HG03064 (cell line): ENCODE measurements around the gene KCNB1.

ENCODE experiments used
- ATAC-seq: cut with Tn5 transposase; IDR thresholded peaks from one replicate; pipeline ENCODE4 v1.9.1; 2021; ENCODE audit warnings: low read depth; ENCODE audit not compliant: unreplicated experiment

Gene KCNB1

DNA sequence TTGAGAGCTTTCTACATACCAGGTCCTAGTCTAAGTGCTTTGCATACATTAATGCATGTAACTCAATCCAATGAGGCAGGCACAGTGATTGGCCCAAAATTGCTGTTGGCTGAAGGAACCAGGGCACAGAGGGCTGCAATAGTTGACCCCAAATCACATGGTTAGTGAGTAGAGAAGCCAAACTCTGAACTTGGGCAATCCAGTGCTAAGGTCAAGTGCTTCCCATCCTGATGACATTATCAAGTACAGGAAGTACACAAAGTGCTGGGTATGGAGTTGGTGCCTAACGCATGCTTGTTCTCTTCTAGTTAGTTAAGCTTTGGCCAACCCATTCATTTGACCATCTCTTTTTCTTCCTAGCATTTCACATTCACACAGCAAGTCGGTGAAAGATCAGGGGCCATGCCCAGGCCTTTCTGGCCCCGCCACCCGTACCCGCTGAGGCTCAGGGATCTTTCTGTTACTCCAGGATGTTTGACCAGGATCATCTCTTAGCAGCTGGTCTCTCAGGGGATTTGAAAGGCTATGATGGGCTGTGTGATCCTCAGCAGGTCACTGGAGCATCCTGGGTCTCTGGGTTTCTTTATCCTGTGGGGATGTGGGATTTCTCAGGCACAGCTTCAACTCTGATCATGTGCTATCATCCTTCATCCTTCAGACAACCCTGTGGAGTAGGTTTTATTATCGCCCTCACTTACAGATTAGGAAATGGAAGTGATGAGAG lies 7.0 kb downstream of the KCNB1 start:
- no peak for ATAC-seq

GRCh38 chr20:49471397-49471796 lies 11.1 kb downstream of the KCNB1 start:
- ATAC-seq = no peak

DNA sequence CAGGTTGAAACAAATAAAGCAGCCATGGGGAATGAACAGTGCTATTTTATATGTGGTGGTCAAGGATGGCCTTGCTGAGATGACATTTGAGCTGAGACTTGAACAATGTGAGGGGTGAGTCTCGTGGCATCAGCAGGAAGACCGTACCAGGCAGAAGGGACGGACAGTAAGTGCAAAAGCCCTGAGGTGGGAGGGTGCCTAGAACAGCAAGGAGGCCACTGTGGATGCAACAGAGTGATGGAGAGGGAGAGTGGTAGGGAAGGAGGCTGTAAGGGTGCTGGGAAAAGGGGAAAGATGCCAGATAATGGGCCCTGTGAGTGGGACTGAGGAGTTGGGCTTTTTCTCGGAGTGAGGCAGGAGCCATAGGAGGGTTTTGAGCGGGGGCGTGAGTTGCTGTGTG lies 11.5 kb downstream of the KCNB1 start:
- ATAC-seq = no peak

DNA sequence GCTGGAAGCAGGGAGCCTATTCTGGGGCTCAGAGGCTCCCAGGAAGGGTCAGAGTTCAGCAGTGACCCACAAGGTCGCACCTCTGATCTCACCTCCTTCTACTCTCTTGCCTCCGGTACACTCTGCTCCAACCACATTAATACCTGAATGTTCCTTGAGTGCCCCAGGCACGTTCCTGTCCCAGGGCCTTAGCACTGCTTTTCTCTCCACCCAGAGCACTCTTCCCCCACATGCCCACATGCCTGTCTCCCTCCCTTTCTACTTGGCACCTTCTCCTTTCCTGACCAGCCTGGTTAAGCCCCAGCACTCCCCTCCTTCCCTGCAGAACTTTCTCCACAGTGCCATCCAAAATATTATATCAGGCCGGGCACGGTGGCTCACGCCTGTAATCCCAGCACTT lies 13.4 kb downstream of the KCNB1 start:
- ATAC-seq = no peak

DNA sequence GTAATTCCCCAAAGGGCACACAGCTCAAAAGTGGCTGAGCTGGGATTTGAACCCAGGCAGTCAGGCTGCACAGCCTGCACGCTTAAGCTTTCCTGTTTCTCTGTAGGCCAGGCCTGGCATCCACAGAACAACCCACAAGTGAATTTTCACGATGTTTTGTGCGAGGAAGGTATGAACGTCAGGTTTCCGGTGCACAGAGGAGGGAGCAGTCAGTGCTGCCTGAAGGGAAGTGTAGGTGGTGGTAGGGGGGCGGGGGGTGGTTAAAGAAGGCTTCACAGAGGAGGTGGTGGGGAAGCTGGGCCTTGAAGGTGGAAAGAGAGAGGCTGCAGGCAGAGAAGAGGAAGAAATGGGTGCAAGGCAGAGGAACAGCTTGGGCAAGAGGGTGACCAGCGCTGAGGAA lies 14.1 kb downstream of the KCNB1 start:
- ATAC-seq = no peak

- no peak for ATAC-seq
Measured at GRCh38 chr20:49466114-49466912, 16.2 kb downstream of the KCNB1 start.

GRCh38 chr20:49464556-49464955 lies 17.9 kb downstream of the KCNB1 start:
- no peak for ATAC-seq

GRCh38 chr20:49462626-49463025 lies 19.8 kb downstream of the KCNB1 start:
- ATAC-seq = no peak

- no peak for ATAC-seq
Measured at GRCh38 chr20:49461894-49462620, 20.4 kb downstream of the KCNB1 start.

DNA sequence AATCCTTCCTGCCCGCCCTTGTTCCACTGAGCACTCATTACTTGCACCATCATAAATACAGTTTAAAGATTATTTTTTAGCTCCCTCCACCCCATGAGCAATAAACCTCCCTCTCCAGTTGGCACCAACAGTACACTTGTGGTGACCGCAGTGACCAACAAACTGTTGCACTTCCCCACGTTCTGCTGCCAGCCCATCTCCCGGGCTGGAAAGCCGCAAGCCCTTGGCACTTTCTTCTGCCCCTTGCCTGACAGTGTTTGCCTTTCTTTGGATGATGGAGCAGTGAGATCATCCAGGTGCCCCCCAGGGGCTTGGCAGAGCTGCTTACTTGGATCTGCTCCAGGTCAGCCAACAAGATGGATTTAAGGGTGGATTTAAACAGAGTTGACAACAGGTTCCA lies 21.6 kb downstream of the KCNB1 start:
- no peak for ATAC-seq

DNA sequence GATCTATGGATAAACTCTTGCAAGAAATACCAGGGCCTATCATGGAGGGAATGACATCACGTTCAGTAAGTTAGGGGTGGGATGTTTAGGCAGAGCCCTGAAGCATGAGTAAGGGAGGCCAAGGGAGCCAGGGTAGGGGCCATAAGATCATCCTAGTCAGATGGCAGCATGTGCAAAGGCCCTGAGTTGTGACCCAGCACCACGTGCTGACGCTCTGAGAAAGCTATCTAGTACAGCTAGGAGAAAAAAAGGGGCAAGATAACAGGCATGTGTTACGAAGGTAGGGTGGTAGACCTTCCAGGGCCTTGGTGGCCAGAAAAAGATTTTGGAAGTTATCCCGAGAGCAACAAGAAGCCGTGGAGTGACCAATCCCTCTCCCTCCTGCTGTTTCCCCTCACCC lies 22.3 kb downstream of the KCNB1 start:
- no peak for ATAC-seq

GRCh38 chr20:49459684-49460083 lies 22.8 kb downstream of the KCNB1 start:
- no peak for ATAC-seq

- ATAC-seq = no peak
Measured at GRCh38 chr20:49457444-49457843, 25.0 kb downstream of the KCNB1 start.

- no peak for ATAC-seq
Measured at GRCh38 chr20:49456646-49457045, 25.8 kb downstream of the KCNB1 start.

- ATAC-seq = no peak
Measured at GRCh38 chr20:49455691-49456090, 26.8 kb downstream of the KCNB1 start.

GRCh38 chr20:49452011-49452482 lies 30.4 kb downstream of the KCNB1 start:
- no peak for ATAC-seq

DNA sequence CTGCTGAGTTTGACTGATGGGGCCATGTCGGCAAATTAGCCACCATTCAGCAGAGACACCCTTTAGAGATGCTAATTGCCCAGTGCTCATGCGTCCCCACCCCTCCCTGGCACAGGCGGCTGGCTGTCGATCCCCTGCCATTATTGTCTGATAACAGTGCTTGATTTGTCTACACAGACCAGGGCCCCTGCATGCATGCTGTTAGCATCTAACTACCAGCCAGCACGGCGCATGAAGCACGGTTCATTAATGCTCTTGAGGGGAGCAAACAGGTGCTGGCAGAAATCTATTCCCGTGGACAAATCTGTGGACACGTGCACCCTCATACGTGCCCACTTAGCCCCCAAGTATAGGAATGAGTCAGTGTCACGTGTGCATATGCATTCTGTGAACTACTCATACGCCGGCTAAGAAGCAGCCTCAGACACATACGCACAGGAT lies 32.2 kb downstream of the KCNB1 start:
- ATAC-seq = no peak

DNA sequence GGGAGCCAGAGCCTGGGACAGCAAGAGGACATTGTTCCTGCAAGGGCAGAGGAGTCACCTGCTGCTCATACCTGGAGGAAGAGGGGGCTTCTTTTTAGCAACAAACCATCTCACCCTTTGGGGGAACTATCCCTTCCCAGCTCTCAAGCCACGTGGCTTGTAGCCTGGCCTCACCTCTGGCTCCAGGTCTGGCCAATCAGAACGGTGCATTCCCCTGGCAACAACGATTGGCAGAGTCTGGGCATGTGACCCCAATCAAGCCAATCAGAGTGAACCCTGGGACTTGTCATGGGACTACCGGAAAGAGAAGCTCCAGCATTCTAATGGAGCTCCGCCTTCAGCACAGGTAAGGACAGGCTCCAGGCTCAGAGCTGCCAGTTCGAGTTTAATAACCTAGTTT lies 33.6 kb downstream of the KCNB1 start:
- no peak for ATAC-seq

DNA sequence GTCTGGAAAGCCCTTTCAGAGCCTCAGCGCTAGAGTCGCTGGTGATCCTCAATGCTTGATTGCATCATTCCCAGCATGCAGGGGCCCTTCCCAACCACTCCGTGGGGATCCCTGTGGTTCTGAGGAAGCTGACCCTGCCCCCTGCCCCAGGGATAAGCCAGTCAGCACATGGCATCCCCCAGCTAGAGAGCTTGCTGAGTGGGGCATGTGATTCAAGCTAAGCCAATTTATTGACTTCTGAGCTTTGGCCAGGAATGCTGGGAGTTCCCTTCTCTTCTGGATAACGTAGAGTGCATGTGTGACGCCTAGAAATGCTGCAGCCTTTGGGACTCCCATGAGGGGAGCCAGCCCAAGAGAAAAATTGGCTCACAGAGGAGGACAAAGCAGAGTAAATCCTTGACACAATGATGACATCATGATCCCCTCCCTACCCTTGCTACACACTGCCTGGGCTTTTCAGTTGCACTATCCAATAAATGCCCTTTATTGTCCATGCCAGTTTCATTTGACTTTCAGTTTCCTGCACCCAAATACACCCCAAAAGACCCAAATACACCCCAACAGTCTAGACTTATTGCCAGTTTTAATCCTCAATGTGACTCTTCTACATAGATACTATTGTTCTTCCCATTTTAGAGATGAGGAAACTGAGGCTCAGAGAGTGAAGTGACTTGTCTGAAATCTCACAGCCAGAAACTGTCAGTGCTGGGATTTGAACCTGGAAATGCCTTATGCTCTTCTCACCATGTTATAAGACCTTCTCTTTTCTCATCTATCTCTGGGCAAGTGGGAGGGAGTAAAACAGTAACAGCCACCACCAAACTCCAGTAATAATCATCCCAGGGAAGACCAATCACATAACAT lies 34.3 kb downstream of the KCNB1 start:
- no peak for ATAC-seq

DNA sequence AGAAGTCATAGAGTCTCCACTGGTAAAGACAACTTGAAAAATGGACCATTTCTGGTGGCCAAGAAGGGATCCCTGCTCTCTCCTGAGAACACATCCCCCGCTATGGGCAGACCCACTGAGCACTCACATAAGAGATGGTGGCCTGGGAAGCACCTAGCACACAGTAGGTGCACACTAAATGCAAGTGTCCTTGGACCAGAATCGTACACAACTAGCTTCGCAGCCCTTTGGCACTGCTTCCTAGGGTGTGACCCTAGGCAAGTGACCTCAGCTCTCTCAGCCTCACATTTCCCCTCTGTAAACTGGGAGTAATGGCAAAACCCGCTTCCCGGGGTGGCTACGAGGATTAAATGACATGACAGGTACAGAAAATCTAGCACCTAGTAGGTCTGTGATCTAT lies 35.1 kb downstream of the KCNB1 start:
- no peak for ATAC-seq
